Fibroblast of peridontal ligament (primary cell): Measurements from ENCODE around the gene ZFYVE1.
A peak's percentile ranks its signal among the peaks of the same experiment; 100 is the strongest.
"Not testable (repeated sequence)": the region's sequence is repeated elsewhere in the genome, so short reads cannot be mapped to it uniquely, and the experiment has no call there.

Source experiments
- DNase-seq: peaks from one replicate; pipeline ENCODE4 v3.0.0-alpha.2; 2010; ENCODE audit errors: extremely low read depth

ZFYVE1 gene

GRCh38 chr14:72958548-72958947, 68.4 kb downstream of the ZFYVE1 start:
- DNase-seq: no peak

- no peak for DNase-seq
Measured at GRCh38 chr14:72957213-72957612, 69.7 kb downstream of the ZFYVE1 start.

DNA sequence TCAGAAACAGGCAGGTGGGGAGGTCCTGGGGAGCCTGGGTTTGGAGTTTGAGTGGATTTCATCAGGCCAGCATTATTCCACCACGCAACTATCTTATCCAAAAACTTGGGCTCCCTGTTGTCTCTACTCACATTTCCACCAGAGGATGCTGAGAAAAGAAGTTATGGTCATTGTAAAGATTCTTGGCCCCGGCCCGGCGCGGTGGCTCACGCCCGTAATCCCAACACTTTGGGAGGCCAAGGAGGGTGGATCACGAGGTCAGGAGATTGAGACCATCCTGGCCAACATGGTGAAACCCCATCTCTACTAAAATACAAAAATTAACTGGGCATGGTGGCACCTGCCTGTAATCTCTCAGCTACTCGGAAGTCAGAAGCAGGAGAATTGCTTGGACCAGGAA, 70.2 kb downstream of the ZFYVE1 start:
- DNase-seq: not testable (repeated sequence)

- DNase-seq: no peak
Measured at GRCh38 chr14:72952171-72952570, 74.7 kb downstream of the ZFYVE1 start.

DNA sequence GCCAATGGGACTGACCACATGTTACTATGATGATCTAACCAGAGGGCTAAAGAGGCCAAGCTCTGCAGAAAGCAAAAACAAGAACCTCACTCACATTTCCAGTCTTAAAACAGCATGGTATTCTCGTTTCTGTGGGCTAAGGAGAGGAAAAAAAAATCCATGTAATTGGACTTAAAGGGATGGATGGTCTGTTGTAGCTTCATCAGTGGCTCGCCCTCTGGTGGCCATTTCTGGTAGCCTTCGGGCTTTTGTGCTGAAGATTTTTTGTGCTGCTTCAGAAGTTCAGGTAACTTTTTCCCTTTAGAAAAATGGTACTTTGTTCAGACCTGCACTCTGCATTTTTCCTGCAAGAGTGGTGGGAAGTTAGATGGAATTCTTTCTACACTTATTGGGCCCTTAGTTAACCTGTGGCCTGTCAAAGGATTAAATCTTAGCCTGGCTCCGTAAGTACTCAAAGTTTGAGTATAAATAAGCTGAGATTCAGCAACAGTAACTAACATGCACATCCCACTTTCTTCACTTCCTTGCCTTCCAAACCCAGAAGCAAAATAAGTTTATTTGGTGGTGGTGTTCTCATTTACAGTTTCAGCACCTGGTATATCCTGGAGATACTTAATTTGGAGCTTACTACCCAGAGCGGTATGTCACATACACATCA, 78.3 kb downstream of the ZFYVE1 start:
- DNase-seq: peak; percentile 84

GRCh38 chr14:72947366-72948160, 79.3 kb downstream of the ZFYVE1 start:
- DNase-seq: no peak

DNA sequence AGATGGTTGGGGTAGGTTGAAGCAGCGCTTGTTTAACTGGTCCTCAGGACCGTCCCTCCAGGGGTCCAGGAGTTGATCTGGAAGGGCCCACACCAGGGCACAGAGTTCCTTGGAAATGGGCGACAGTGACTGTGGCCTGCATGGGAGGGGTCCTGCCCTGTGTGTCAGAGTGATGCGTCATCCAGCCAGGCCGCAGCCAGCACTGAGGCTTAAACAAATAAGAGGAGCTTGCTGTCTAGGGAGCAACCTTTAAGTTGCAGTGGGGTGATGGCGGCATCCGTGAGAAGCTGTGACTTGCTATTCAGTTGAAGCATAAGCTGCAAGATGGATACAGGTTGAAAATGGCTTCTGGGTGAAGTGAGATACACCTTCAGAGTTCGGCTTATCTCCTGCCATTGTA, 80.4 kb downstream of the ZFYVE1 start:
- DNase-seq: no peak

DNA sequence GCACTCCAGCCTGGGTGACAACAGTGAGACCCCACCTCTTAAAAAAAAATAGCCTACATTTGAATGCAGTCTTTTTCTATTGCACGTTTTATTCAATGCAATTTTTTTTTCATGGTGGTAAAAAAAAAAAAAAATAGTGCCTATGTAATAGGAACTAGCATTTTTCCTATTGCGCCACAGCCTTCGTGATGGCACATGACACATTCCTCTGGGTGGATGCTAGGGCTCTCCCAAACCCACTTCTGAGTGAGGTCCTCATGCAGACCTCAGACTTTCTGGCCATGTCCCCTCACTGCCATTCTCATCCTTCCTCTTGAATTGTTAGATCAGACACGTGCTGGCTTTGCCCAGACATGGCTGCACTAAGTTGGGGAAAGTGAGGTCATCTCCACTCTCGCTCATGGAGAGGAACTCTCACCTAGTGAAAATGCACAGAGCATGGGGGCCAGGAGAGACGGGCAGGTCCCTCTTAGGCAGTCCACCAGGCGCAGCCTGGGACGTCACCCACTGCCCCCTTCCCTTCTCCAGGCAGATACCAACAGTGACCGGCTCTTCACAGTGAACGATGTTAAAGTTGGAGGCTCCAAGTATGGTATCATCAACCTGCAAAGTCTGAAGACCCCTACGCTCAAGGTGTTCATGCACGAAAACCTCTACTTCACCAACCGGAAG, 81.4 kb downstream of the ZFYVE1 start:
- DNase-seq: no peak

- no peak for DNase-seq
Measured at GRCh38 chr14:72943876-72944430, 83.0 kb downstream of the ZFYVE1 start.

GRCh38 chr14:72942934-72943333, 84.0 kb downstream of the ZFYVE1 start:
- DNase-seq: no peak

DNA sequence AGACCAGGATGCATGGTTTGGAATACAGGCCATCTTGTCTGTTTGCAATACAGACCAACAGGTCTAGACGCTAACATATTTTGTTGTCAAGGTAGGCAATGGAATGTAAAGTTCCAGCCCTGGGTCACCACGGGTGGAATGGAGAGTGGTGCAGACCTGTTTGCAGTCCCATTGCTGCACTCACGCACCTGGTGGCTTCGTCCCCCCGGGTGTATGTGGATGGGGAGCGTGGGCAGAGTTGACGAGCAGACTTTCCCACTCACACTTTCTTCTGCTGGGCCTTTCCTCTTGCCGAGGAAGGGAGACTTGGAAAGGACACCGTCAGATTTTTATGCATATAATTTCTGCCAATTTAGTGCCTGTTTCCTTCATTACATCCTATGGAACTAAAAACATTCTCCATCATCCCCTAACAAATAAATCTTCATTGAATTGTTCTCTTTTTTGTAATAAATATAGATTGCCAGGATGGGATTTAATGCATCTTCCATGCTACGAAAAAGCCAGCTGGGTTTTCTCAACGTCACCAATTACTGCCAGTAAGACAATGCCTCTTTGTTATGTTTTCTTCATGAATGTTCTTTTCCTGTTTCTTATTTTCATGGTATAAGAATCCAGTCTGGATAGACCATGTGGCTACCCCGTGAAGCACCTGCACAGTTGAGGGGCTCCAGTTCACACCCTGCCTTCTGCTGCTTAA, 85.5 kb downstream of the ZFYVE1 start:
- DNase-seq: no peak

DNA sequence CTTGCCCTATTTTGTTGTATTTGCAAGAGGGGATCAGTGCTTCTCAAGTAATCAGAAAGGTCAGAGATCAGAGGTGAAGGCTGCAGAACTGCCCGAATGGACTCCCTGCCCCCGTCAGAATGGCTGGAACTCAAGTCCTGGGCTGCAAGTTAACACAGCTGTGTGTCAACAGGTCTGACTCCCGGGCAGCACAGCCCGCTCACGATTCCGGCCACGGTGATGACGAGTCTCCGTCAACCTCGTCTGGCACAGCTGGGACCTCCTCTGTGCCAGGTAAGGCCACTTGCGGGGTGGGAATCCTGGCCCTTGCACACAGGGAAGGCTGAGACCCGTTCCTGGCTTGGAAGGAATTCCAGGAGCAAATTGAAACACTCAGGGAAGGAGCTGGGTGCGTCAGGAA, 87.3 kb downstream of the ZFYVE1 start:
- no peak for DNase-seq

GRCh38 chr14:72932893-72933292, 94.0 kb downstream of the ZFYVE1 start:
- no peak for DNase-seq

DNA sequence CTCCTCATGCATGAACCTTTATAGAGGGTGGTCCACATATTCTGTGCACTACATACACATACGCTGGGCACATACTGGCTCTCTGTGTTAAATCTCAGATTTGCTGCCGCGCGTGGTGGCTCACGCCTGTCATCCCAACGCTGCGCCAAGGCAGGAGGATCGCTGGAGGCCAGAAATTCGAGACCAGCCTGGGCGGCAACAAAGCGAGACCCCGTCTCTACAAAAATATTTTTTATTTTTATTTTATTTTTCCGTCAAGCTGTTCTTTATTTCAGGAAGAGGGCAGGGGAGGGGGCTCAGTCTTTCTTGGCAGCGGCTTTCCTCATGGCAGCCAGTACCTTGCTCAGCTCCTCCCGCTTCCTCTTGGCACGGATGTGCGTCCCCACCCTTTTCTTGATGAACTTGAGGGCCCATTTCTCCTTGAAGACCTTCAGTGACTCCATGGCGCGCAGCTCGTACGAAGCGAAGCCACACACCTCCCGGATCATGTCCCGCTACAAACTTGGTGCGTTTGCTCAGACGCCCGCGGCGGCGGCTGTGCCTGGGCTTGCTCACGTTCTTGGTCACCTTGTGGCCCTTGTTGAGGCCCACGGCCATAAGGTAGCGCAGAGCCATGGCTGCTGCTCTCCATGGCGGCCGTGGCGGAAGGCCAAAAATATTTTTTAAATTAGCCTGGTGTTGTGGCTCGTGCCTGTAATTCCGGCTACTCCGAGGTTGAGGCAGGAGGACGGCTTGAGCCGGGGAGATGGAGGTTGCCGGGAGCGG, 97.4 kb downstream of the ZFYVE1 start:
- DNase-seq: no peak

GRCh38 chr14:72928872-72929271, 98.0 kb downstream of the ZFYVE1 start:
- DNase-seq: no peak

DNA sequence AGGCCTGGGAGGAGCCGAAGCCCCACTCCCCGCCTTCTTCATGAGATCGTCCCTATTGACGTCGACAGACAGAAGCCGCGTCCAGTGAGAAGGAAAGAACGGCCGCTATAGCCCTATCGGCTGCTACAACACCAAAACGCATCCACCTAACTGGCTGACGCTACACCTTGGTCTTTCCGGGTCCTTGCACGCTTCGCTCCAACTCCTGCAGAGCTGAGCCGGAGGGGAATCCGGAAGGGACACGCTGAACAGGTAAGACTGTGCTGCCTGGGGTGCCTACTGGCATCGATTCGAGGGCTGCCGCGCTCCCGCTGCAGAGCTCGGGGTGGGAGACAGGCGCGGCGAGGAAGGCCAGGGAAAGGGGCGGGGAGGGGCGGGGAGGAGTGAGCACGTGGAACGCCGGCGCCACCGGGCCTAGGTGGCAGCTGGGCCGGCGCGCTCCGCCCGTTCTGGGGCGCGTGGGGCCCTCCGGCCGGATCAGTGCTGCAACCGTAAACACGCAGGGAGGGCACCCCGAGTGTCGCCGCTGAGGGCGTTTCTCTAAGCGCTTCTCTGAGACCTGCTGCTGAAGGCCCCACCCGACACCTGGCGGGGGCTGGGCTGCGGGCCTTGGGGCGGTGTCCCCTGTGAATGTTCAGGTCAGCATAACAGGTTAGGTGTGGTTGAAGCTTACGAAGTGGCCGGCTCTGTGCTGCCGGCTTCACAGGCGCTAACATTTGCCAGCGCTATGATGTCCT, 100.4 kb downstream of the ZFYVE1 start, which contains the start of gene DCAF4:
DCAF4 (plus strand) TSS at position 173 of the 737 bp plus-strand sequence. CDS start 11,515 bp downstream, outside the sequence.
- DNase-seq: peak; percentile 97

GRCh38 chr14:72925815-72926291, 101.1 kb downstream of the ZFYVE1 start:
- no peak for DNase-seq

GRCh38 chr14:72925171-72925759, 101.6 kb downstream of the ZFYVE1 start:
- no peak for DNase-seq

GRCh38 chr14:72924337-72924736, 102.6 kb downstream of the ZFYVE1 start:
- no peak for DNase-seq

- DNase-seq: peak; percentile 41
Measured at GRCh38 chr14:72921396-72921795, 105.5 kb downstream of the ZFYVE1 start.
